Measurements from ENCODE around the gene MCF2L2. TPM values are rescaled to one million over a fixed set of nuclear protein-coding genes. Genes with fewer than 3 reads are reported as not detected.

Gene MCF2L2
- total RNA-seq, 1 donor from 2014 or later = 2.7 TPM

DNA sequence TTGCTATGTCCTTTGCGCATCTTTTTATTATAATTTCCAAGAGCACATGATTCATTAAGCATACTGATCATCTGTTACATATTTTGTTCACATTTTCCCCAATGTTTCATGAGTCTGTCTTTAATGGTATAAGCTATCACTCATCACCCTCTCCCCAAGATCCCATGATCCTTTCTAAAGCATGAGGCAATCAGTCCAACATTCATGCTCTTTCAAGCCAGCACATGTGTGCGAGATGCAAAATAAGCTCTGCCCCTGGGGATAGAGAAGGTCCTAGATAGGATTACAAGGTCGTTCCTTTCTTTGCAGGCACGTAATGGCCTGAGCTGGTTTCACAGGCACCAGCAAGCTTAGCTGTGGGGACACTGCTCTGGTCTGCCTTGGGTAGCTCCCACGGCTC, 207.6 kb downstream of the MCF2L2 start:
- TF ChIP-seq, protein P1, sequence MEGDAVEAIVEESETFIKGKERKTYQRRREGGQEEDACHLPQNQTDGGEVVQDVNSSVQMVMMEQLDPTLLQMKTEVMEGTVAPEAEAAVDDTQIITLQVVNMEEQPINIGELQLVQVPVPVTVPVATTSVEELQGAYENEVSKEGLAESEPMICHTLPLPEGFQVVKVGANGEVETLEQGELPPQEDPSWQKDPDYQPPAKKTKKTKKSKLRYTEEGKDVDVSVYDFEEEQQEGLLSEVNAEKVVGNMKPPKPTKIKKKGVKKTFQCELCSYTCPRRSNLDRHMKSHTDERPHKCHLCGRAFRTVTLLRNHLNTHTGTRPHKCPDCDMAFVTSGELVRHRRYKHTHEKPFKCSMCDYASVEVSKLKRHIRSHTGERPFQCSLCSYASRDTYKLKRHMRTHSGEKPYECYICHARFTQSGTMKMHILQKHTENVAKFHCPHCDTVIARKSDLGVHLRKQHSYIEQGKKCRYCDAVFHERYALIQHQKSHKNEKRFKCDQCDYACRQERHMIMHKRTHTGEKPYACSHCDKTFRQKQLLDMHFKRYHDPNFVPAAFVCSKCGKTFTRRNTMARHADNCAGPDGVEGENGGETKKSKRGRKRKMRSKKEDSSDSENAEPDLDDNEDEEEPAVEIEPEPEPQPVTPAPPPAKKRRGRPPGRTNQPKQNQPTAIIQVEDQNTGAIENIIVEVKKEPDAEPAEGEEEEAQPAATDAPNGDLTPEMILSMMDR (conservative IDR thresholded peaks at IDR 0.05) = no peak
- H3K36me3 Mint-ChIP-seq = peaks cover 3% of the 10 kb centered on the region
- H3K27me3 Mint-ChIP-seq = no peaks in the 10 kb centered on the region
- no peak overlapping the region for H3K27ac Mint-ChIP-seq
- H3K4me1 Mint-ChIP-seq (ENCODE audit: unreplicated experiment) = peaks cover 1% of the 10 kb centered on the region
- H3K4me3 Mint-ChIP-seq = no peak overlapping the region
- no peaks in the 10 kb centered on the region for H3K9me3 Mint-ChIP-seq
- DNase-seq (ENCODE audit: extremely low spot score, unreplicated experiment) = no peak

DNA sequence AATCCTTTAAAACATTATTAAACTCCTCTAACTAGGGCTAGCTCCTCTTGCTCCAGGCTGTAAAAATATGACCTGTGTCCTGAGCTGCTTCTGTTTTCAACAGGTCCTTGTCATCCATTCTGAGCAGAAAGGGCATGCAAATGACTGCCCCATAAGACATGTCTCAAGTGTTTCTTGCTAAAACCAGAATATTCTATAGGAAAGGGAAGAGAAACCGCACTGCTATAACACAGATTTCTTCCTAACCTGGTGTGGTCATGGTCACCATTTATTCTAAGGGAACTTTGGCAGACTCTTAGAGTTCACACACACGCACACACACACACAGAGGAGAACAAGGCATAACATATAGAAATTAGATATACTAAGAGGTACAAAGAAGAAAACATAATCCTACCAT, 209.6 kb downstream of the MCF2L2 start:
- TF ChIP-seq, protein P1 (conservative IDR thresholded peaks at IDR 0.05) = no peak
- H3K27ac Mint-ChIP-seq = no peak overlapping the region
- H3K4me3 Mint-ChIP-seq = no peak overlapping the region
- no peaks in the 10 kb centered on the region for H3K9me3 Mint-ChIP-seq
- DNase-seq (ENCODE audit: extremely low spot score, unreplicated experiment) = no peak
- H3K4me1 Mint-ChIP-seq (ENCODE audit: unreplicated experiment) = peaks cover 14% of the 10 kb centered on the region
- no peaks in the 10 kb centered on the region for H3K27me3 Mint-ChIP-seq
- H3K36me3 Mint-ChIP-seq = no peaks in the 10 kb centered on the region

DNA sequence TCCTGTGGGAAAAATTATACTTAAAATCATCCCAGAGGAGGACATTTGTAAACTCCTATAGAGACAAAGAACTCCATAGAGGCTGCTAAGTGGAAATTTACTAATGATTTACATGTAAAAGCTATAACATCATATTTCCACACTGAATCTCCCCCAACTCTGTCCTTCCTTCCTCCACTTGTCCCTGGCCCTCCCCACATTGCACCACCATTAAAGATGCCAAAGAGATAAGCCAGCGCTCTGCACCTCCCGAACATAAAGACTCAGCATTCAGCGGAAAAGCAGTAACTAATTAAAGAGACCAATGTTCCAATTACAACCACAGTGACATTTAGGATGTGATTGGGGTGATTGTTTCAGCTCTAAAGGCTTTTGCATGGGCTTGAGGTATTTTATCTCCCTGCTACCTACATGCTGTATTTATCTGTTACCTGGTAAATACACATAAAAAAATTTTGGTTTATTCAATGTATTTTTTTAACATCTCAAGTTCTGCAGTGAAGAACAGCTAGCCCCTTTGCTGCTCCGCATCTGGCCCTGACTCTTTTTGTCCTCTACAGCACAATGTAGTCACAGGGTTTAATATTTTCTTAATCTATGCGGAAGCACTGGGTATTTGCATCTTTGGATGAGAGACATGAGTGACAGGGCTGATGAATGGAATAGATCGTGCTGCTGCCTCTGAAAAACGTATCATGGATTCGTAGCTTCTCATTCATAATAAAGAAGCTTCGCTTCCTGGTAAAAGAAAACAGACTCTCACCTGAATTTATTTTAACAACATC, 210.7 kb downstream of the MCF2L2 start:
- Mint-ChIP-seq H3K9me3 (no peaks in the 10 kb centered on the region), H3K4me1 (ENCODE audit: unreplicated experiment) (peaks cover 14% of the 10 kb centered on the region), H3K36me3 (no peaks in the 10 kb centered on the region), H3K4me3 (no peak overlapping the region), H3K27ac (no peak overlapping the region), H3K27me3 (no peaks in the 10 kb centered on the region)
- TF ChIP-seq, protein P1 (conservative IDR thresholded peaks at IDR 0.05) = no peak
- DNase-seq (ENCODE audit: extremely low spot score, unreplicated experiment) = no peak

DNA sequence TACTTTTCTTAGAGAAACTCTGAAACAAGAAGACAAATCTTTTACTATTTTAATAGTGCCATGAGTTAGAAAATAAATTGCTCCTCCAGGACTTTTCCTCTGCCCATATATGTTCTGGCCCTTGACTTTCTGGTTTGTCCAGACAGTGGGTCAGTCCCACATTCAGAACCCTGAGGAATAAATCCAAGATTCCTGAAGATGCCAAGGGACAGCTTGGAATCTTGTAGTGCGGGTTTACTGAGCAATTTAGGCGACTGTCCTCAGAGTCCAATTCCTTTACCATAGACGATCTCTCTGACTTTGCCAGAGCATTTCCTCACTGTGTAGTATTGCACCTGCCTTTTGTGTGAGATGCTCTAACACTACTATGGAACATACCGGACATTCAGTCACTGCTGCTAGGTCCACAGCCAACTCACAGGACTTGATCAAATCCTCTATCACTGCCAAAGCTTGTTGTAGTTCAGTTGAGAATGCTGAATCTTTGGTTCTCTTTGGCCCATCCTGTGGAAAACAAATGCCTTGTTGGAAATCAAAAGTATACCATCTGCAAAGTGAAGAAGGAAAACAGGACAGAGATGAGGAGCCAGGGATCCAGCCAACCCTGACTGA, 212.7 kb downstream of the MCF2L2 start:
- Mint-ChIP-seq H3K4me3 (no peak overlapping the region), H3K4me1 (ENCODE audit: unreplicated experiment) (peaks cover 20% of the 10 kb centered on the region), H3K9me3 (peaks cover 4% of the 10 kb centered on the region), H3K36me3 (peaks cover 2% of the 10 kb centered on the region), H3K27ac (no peak overlapping the region), H3K27me3 (no peaks in the 10 kb centered on the region)
- TF ChIP-seq, protein P1 (conservative IDR thresholded peaks at IDR 0.05) = no peak
- no peak for DNase-seq (ENCODE audit: extremely low spot score, unreplicated experiment)

DNA sequence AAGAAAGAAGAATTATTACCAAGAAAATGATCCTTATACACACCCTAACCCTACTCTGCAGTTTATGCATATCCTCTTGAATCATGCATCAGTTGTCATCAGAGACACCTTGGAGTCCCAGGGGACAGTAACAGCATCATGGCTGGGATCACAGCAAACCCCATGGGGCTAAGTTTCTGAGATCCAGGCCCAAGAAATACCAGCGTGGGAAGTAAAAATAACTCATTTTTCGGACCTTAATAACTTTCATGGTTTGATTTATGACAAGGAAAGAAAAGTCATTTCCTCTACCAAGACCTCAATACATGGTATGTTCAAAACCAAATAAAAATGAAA, 214.2 kb downstream of the MCF2L2 start:
- H3K27me3 Mint-ChIP-seq = no peaks in the 10 kb centered on the region
- DNase-seq (ENCODE audit: extremely low spot score, unreplicated experiment) = no peak
- peaks cover 23% of the 10 kb centered on the region for H3K4me1 Mint-ChIP-seq (ENCODE audit: unreplicated experiment)
- TF ChIP-seq, protein P1 (conservative IDR thresholded peaks at IDR 0.05) = no peak
- no peak overlapping the region for H3K4me3 Mint-ChIP-seq
- peaks cover 3% of the 10 kb centered on the region for H3K36me3 Mint-ChIP-seq
- H3K9me3 Mint-ChIP-seq = peaks cover 5% of the 10 kb centered on the region
- H3K27ac Mint-ChIP-seq = no peak overlapping the region

Measured in type B pancreatic cell (in vitro differentiated cells).